HG02798 (cell line): ENCODE data around the gene SLC39A12.
"Not testable (repeated sequence)": the region's sequence is repeated elsewhere in the genome, so short reads cannot be mapped to it uniquely, and the experiment has no call there.

Experiments
- ATAC-seq: cut with Tn5 transposase; IDR thresholded peaks from one replicate; pipeline ENCODE4 v1.9.1; 2021; ENCODE audit warnings: mild to moderate bottlenecking; ENCODE audit not compliant: unreplicated experiment, poor library complexity

SLC39A12 gene

DNA sequence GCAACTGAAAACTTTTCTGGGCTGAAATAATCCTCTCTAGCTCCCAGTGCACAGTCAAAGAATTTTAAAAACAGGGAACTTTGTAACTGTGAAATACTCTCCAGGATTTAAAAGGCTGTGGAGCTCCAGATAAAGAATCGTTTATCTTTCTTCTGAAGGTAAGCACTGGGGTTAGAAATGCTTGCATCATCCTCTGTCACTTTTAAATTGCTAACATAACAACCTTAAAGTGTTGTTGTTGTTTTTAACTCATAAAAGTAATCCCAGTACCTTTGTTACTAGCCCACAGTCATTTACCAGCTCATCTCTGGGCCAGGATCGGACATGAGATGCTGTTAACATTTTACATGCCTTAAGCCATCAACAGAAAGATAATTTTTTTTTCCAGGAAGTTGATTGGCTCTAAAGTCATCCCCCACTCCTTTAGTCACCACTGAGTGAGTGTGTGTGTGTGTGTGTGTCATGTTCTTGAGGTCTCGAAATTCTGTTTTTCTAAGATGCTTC, at the start of gene SLC39A12:
TSS of gene SLC39A12 (plus strand) at position 51 of the 504 bp plus-strand sequence. CDS start 1,359 bp downstream, outside the sequence.
- no peak for ATAC-seq

DNA sequence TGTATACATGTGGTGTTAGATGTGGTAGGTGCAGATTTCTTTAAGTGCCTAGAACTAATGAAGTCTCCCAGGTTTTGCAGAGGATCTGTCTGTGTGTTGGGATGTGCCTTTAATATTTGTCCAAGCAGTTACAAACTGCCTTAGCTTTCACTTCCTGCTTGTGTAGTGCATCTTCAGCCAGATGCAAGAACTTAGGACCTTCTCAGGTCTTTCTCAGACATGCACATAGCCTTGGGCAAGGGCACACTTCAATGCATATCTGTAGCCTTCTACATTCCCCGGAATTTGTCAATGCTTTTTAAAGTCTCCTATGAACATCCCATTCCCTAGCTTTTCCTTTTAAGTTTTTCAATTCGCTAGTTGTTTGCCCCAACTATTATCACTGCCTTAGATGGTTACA, 47.2 kb upstream of the SLC39A12 start:
- ATAC-seq: no peak

DNA sequence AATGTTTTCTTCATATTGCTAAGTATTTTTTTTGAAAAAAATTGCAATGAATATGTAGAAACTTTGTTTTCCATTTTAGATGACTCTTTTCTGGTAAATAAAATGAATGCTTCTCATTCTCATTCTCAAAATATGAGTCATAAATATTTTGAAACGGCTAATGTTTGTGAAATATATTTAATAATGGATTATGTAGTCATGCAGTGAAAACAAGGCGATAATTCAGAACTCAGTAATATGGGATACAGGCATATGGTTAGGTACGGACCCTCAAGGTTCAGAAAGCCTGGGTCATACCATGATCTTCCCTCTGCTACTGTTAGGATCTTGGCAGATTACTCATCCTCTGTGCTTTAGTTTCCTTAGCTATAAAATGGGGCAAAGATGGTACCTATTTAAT, 46.2 kb upstream of the SLC39A12 start:
- no peak for ATAC-seq

DNA sequence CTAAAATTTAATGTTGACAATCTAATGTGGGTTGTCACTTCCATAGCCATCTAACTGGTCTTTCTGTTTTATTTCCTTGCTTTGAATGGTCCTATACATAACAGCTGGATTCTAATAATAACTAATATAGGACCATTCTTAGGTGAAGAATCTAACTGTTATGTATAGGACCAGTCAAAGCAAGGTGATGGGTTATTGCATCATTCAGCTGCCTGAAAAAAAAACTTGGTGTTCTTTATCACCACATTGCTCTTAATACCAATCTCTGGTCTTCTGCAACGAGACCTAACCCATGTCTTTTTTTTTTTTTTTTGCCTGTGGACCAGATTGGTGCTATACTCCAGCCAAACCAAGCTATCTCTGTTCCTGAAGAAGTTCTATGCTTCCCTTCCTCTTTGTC, 45.7 kb upstream of the SLC39A12 start:
- ATAC-seq: no peak

DNA sequence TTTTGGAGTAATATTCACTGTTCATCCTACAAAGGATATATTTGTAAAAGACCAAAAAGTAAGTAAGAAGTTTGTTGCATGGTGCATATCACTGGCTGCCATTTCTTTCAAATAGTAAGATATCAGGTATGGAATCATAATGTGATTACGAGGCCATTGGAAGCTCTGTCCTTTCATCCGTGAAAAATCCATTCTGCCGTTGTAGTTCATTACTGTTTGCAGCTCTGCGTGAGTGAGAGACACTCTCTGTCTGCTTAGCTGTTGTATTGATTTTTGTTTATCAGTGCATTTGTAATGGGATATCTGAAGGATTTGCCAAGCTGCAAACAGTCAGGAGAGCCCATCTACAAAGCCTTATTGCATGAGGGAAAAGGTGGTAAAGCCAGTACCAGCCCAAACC, 44.1 kb upstream of the SLC39A12 start:
- ATAC-seq: no peak

DNA sequence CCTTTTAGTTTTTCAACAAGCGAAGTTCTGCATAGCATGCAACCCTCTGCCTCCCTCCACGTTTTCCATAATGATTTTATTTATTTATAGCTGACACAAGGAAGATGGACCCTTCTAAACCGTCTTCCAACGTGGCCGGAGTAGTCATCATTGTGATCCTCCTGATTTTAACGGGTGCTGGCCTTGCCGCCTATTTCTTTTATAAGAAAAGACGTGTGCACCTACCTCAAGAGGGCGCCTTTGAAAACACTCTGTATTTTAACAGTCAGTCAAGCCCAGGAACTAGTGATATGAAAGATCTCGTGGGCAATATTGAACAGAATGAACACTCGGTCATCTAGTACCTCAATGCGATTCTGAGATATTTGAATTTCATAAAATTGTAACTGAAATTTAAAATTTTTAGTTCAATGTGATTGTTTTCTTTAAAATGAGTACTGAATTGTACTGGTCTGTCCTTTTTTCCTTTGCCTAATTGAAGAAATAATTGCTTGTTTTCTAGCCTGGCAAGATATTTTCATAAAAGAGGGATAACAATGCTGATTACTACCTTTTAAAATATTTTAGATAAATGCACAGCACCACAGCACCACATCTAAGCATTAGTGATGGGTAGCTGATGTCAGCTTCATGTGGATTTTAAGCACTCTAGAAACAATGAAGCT, 41.5 kb upstream of the SLC39A12 start:
- ATAC-seq: peak; percentile 59

DNA sequence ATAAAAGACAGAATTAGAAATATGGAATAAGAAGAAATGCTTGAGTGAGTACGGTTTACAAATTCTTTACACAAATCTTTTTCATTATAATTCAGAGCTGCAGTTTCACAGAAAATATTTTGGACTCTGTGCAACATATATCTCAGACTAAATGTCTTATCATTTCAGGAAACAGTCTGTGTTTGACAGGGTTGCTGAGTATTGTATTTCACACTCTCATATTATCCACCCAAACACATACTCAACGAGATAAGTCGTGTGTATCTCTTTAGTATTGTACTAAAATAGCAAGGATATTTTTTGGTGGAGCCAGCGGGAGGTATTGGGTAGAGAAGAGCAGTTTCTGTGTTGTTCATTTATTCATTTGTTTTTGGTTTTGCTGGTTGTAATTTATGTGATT, 39.0 kb upstream of the SLC39A12 start:
- no peak for ATAC-seq

DNA sequence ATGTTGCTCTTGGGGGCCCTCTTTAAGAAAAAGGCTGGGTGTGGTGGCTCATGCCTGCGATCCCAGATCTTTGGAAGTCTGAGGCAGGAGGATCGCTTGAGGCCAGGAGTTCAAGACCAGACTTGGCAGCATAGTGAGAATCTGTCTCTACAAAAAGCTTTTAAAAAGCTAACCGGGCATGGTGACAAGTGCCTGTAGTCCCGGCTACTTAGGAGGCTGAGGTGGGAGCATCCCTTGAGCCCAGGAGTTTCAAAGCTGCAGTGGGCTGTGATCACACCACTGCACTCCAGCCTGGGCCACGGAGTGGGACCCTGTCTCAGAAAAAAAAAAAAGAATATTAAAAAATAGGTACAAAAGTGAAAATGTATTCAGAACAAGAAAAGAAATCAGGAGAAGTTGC, 38.1 kb upstream of the SLC39A12 start:
- ATAC-seq: no peak

DNA sequence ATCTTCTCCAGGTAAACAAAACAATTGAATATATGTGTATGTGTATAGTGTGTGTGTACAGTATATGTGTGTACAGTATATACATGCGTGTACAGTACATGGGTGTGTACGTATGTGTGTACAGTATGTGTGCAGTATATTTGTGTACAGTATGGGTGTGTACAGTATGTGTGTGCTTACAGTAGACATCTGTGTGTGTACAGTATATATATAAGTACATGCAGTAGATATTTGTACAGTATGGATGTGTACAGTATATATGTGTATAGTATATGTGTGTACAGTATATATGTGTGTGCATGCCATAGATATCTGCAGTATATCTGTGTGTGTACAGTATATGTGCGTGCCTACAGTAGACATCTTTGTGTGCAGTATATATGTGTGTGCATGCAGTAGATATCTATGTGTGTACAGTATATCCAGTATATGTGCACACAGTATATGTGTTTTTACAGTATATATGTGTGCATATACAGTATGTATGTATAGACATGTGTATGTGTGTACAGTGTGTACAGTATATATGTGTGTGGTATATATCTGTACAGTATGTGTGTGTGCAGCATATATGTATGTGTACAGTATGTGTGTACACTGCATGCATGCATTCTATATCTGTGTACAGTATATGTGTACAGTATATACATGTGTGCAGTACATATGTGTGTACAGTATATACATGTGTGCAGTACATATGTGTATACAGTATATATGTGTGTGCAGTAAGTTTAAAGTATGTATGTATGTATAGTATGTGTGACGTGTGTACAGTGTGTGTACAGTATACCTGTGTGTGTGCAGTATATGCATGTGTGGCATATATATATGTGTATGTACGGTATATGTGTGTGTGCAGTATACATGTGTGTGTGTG, 37.3 kb upstream of the SLC39A12 start:
- no peak for ATAC-seq

DNA sequence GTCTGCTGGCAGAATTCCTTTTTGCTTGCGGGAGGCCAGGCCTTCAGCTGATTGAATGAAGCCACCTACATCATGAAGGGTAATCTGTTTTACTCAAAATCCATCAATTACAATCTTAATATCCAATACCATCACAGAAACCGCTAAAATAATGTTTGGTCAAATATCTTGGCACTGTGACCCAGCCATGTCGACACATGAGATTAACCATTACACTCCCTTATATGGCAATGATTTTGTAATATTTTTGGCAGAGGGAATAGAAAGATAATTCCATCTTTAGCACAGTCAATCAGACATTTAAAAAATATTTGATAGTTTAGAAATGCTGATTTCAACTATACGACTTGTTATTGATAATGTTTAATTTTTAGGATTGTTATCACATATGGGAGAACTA, 36.5 kb upstream of the SLC39A12 start:
- no peak for ATAC-seq

DNA sequence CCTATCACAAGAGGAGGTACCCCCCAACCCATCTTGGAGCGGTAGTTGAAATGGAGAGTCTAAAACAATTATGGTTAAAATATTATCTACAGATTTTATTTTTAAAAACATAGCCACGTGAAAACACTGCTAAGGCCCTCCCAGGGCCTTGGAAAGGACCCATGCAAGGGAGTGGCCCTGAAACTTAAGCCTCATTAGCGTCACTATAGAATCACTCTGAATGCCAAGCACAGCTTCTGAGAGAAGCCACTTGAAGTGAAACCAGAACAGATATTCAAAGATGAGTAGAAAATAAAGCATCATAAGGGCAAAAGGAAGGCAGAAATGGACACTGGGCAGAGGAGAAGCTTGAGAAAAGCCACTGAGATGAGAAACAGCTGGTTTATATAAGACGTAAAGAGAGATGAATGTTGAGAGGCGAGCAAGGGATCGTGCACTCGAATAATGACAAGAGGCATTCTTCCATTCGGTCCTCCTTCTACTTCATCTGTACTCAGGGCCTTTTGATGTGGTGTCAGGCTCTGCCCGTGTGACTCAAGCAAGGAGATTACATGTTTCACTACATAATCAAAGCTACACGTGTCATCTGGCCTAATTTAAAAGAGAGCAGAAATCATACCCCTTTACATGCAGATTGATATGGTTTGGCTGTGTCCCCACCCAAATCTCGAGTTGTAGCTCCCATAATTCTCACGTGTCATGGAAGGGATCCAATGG, 33.4 kb upstream of the SLC39A12 start:
- no peak for ATAC-seq

DNA sequence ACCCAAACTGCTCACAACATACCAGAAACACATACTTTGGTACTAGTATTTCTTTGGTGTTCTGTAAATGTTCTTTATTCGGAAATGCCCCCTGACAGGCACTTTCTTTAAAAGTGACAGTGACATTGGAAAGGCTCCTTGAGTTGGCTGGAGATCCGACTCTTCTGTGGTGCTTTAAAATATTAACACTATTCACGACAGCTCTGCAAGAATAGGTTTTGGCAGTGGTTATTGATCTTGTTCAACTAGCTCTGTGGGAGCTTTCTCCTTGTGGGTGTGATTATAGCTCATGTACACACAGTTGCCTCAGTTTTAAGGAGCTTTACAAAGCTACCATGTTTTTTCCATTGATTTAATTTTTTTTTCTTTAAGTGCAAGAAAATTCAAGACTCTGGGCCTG, 30.3 kb upstream of the SLC39A12 start:
- ATAC-seq: no peak

DNA sequence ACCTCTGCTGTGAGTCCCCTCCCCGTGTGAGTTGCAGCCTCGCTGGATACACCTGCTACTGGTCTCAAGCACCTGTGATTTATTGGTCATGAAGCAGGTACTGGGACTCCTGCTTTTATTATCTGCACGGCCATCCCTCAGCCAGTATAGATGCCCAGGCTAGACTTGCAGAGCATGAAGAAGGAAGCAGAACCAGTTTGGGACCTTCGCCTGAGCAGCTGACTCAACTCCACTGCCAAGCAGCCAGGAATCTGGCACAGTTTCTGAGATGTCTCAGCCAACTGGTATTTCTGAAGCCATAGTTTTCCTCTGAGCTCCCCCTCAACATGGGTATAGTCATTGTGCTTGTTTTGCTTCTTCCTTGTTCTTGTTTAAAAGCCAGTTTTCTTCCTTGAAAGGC, 28.0 kb upstream of the SLC39A12 start:
- ATAC-seq: no peak

DNA sequence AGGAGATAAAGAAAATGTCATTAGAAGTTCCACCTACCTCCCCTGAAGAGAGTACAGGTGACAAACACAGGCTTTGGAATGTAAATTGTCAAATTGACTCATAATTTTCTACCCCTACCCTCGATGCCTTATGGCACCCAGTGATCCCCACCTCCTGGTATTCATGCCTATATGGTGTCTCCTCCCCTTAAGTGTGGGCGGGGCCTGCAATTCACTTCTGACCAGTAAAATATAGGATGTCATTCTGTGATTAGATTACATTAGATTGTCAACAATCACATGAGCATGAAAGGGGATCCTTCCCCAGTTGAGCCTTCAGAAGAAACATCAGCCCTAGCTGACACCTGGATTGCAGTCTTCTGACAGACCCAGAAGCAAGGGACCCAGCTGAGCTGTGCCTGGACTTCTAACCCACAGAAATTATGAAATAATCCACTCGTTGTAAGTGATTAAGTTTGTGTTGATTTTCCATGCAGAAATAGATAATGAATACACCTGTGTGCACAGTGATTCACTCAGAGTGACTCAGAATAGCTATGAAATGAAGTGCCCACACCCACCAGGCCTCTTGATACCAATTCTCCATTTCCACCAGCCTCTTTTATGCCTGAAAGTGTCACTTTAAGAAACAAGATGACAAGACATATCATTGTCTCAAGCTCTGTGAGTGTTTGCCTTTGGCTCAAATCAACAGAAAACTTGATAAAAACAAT, 8.5 kb upstream of the SLC39A12 start:
- ATAC-seq: no peak

DNA sequence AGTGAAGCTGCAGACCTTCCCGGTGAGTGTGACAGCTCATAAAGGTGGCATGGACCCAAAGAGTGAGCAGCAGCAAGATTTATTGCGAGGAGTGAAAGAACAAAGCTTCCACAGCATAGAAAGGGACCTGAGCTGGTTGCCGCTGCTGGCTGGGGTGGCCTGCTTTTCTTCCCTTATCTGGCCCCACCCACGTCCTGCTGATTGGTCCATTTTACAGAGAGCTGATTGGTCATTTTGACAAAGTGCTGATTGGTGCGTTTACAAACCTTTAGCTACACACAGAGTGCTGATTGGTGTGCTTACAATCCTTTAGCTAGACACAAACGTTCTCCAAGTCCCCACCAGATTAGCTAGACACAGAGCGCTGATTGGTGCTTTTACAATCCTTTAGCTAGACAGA, 1.4 kb upstream of the SLC39A12 start:
- ATAC-seq: not testable (repeated sequence)

DNA sequence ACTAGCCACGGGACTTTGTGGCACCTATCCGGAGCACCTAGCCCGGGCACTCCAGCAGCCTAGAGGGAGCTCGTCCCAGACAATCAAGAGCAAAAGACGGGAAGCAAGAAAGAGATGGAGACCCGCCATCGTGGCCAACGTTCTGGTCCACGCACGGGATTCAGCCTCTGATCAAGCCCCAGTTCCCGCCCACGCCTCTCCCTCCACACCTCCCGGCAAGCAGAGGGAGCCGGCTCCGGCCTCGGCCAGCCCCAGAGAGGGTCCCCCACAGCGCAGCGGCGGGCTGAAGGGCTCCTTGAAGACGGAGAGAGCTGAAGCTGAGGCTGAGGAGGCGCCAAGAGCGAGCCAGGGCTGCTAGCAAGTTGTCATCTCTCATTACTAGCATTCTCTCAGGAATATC, 992 bp upstream of the SLC39A12 start:
- no peak for ATAC-seq

DNA sequence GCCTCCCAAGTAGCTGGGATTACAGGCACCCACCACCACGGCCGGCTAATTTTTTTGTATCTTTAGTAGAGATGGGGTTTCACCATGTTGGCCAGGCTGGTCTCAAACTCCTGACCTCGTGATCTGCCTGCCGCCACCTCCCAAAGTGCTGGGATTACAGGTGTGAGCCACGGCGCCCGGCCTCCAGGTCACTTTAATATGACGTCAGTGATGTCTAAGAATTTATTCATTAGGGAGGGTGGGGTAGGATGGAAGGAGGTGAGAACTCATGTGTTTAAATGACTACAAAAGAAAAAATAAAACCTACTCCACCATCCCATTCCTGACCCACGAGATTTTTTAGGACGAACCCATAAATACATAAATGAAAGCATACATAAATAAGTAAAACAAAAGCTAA, 2.7 kb downstream of the SLC39A12 start:
- ATAC-seq: not testable (repeated sequence)

DNA sequence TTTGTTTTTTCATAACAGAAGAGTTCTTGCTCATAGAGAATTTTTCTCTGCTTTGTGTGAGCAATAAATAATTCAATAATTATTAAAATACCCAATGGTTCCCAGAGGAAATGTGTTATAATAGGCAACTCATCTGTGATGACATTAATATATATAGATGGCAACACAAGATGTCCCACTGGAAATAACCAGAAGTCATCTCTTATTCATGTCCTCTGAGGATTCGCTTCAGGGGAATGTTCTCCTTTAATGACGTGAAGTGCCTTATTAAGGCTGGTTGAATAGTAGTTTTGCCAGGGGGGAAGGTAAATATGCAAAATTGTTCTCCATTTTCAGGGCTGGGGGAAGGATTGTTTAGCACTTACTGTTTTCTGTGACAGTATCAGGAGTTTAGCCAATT, 3.1 kb downstream of the SLC39A12 start:
- ATAC-seq: no peak

DNA sequence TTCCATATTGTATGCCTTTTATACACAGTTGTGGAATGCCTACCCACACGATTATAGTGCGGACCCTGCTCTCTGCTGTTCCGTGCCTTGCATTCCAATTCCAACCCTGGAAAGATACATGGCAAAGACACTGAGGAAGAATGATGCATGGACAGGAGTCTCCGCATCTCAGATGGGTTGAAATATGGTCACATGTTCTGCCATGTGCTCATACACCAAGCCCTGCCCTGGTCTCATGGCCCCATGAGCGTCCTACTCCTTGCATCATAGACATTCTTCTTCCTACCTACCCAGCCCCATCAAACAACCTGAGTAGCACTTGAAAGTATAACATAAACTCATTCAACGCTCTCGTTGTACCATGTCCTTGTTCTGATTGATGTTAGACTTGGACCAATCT, 6.3 kb downstream of the SLC39A12 start:
- ATAC-seq: no peak

DNA sequence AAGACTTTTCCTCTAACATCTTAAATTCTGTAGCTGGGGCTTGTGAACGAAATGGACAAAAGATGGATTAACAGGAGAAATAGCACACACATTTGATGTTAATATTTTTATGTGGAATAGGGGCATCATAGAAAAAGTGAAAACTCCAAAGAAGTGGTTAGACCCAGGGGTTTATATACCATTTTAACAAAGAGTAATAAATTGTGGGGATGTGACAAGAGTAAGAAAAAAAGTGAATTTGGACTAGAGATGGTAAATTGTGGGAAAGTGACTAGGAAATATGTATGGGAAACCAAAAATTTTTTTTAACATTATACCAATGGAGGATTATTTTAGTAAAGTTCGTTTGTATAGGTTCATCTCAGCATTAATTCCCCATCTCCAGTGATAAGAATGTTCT, 8.2 kb downstream of the SLC39A12 start:
- ATAC-seq: no peak
